Measurements from ENCODE around the gene PDE11A.

The PDE11A gene

DNA sequence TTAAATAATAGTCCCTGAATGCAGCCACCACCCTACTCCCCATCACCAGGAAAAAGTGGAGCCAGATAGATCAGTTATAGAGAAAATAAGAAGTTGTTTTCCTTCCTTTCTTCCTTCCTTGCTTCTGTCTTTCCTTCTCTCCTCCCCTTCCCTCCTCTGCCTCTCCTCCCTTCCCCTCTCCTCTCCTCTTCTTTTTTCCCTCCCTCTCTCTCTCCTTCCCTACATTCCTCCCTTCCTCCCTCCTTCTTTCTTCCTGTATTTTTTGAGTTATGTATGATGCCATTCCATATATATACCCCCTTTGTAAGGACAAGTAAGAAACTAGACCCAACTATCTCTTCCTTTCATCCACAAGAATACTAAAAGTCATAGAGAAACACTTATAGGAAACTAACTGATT, 414.3 kb downstream of the PDE11A start:
- DNase-seq = no peak

DNA sequence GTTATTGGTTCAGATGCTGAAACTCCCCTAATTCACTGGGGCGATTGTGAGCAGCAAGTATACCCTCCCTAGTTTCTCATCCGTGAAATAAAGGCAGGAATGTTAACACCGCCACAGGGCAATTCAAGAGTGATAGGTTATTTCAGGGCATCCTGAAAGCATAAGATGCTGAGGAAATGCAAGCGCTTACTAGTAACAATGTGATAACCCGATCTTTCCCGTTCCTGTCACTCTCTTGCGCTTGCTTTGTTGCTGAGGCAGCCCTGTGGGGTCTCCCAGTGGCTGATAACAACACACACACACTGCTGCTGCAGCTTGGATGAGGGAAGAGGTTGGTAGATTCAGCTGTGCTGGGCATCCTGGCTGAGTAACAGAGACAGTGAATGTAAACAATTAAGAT, 420.7 kb downstream of the PDE11A start:
- DNase-seq = no peak

GRCh38 chr2:177649568-177650518, 422.7 kb downstream of the PDE11A start:
- no peak for DNase-seq

GRCh38 chr2:177646791-177647190, 425.8 kb downstream of the PDE11A start:
- no peak for DNase-seq

- DNase-seq = no peak
Measured at GRCh38 chr2:177646241-177646640, 426.3 kb downstream of the PDE11A start.

DNA sequence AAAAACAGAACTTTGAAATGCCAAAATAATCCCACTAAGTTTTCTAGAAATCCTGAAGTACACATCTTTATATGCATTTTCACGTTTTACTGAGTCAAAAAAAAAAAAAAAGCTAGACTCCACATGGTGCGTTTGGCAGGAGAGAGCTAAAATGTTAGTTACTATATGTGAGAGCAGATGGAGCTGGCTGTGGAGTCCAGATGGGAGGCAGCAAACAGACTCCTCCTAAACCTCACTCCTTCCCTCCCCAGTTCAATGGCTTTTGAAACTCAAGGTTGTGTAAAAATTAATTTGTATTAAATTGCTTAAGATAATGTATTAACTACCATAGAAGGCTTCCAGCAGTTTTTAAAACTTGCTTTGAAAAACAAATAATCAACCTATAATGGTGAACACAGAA, 431.2 kb downstream of the PDE11A start:
- no peak for DNase-seq

DNA sequence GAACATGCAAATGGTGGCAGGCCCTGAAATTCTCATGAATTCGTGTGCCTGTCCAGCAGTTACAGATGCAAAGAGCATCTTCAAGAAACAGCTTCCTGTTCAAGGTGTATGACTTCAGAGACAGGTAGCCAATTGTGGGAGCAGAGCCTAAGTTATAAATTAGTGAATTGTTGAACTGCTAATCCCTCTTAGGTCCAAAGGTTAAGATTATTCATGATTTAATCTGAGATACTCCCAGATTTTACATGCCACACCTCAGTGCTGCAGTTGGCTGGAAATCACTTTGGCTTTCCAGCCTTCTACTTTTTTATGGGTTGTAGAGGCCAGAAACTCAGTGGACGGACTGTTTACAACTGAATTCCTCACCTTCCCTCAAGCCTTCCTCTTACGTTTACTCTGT, 432.2 kb downstream of the PDE11A start:
- DNase-seq = no peak

GRCh38 chr2:177639262-177639914, 433.2 kb downstream of the PDE11A start:
- DNase-seq = no peak

DNA sequence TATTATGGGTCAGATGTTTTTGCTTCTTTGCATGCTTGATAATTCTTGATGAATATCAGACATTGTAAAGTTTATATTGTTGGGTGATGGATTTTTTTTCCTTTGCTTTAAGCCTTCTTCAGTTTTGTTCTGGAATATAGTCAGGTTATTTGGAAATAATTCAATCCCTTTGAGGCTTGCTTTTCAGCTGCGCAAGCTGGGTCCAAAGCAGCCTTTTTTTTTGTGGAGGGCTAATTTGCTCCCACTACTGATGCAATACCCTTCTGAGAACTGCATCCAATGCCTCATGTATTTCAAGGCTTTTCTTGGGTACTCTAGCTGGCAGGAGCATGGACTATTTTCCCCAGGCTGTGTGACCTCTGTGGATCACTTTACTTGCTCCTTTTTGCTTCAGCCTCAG, 434.1 kb downstream of the PDE11A start:
- no peak for DNase-seq

DNA sequence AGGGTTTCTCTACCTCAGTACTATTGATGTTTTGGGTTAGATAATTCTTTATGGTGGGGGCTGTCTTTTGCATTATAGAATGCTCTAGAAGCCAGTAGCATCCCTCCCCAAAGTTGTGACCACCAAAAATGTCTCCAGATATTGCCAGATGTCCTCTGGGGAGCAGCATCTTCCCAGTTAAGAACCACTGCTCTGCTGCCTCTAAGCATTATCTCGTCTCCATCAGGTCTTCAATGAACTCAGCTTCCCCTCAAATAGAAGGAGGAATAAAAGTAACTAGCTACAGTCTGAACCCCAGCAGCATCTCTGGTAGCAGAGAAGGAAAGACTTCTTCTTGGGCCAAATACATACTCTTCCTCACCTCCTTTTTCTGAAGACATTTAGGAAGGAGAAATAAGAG, 435.9 kb downstream of the PDE11A start:
- DNase-seq = no peak

DNA sequence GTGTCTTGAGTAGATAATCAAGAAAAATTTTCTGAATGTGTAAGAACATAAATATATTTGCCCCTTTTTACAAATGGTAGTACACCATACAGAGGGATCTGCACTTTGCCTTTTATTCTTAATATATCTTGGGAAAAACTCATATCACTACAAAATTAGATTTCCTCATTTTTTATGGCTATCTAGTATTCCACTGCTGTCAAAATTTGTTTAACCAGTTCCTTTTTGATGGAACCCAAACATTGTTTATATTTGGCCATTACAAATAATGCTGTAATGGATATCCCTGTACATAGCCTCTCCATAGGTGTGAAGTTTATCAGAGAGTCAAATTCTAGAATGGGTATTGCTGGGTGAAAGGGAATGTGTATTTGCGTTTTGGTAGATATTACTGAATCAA, 436.9 kb downstream of the PDE11A start:
- DNase-seq = no peak

- no peak for DNase-seq
Measured at GRCh38 chr2:177633910-177634294, 438.7 kb downstream of the PDE11A start.

DNA sequence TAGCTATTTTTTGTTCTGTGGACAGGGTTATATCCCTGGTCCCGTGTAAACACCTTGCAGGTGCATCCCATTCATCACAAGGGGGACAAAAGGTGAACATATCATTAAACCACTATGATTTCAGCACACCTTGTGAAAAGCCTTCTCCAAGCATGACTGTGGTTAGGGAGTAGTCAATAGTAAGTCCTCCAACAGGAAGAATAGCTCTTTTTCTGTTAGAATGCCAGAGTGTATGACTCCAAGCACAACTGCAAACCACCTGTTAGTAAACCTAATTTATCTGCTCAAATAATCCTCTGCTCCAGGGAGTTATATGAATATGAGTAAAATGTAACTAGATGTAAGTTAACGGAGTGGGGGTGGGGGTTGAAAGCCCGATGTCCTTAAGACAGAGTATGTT, 439.5 kb downstream of the PDE11A start:
- DNase-seq = no peak

DNA sequence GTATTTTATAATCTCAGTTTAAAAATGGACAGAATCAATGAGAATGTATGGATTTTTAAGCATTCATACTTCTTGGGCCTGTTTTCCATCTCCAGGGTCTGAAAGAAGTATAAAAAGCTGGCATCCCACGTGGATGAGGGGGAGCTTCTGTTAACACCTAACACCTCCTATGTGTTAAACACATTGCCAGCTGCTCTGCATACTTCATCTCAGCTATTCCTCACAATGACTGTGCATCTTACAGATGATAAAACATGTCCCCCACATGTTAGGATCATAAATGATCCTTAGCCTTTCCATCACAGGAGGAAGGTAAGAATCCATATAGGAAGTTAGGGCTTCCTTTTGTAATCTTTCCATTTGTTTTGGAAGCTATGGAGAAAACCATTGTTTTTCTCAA, 440.9 kb downstream of the PDE11A start:
- DNase-seq = no peak

DNA sequence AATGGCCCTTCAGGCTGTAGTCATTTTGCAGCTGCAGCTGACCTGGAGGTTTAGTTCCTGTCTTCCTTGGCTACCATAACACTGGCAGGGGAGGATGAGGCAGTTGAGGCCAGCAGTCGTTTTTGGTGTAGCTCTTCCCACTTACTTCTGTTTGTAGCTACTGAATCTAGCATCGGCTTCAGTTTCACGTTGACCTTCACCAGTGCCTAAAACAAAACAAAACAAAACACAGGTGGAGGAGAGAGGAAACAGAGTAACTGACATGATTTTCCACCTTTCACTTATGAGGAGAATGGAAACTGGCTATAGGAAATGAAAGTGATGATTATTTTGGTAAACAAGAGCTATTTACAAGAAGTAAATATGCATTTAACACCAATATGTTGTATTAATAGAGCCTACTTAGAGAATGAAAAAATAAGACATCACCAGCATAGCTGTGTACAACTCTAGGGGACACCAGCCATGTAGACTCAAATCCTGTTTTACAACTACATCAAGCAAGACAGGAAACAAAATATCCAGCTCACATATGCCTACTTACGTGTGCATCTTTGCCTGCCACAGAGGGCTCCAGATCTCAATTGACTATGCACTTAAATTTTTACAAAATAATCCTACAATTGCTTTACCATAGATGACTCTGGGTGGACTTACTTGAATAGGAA, 443.1 kb downstream of the PDE11A start:
- no peak for DNase-seq

DNA sequence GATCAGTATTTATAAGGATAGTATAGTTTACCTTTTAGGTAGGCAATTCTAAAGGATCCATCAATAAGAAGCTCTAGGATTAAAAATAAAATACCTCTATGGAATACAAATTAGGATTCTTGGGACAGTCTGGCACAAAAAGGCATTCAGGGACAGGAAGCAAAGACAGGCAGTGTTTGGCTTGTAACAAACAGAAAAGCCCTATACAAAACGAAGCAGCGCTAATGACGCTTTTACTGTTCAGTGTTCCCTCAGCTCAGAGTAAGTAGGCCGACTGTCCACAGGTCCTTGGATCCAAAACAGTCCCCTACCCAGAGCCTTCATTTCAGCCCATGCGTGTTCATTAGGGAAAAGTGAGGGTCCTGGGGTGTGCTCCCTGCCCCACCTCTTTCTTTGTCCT, 443.7 kb downstream of the PDE11A start:
- DNase-seq = no peak

GRCh38 chr2:177625744-177626650, 446.6 kb downstream of the PDE11A start:
- no peak for DNase-seq

DNA sequence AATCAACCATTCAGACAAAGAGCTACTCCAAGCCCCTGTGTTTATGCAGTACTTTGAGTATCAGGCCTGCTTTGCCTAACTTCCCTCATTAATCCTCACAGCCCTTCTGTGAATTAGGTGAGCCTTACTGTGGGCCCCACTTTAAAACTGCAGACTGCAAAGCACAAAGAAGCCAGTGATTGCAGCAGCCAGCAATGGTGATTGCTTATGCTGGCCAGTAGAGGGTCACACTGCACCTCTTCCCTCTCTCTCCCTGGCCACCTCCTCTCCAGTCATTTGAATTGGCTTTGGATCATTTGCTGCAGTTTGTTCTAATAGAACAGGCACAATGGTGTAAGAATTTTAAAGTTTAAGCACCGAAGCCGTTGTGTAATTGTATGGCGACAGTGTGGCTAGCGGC, 450.1 kb downstream of the PDE11A start:
- no peak for DNase-seq

DNA sequence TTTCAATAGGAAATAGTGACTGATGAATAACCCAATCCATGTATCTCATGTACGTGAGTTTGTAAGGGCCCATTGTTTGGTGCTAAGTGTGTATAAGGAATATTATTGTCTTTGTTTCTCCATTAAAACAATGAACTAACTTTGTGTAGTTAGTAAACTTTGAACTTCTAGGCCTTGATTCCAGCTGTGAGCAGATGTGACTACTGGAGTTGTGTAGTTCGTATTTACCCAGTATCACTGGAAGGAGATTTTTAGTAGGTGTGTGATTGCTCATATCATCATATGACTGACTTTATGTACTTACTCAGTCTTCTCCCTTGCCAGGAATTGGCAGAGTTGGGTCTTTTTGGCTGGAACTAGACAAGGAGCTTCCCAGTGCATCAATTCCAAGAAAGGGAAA, 452.6 kb downstream of the PDE11A start:
- no peak for DNase-seq

DNA sequence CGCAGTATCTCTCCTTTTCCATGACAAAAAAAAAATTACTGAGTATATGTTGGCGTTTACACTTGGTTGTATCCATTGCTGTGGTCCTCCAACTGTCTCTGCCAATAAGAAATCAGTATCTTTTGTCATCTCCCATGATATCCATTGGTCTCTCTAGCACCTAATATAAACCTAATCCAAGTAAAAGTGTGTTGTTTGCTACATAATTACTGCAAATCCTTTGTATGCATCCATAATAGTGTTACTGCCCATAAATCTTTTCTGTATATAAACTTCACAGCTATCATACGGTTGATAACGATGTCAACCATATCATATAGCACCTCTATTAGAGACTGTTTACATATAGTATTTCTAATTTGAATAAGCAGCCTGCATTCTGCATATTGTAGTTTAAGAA, 453.1 kb downstream of the PDE11A start:
- no peak for DNase-seq

DNA sequence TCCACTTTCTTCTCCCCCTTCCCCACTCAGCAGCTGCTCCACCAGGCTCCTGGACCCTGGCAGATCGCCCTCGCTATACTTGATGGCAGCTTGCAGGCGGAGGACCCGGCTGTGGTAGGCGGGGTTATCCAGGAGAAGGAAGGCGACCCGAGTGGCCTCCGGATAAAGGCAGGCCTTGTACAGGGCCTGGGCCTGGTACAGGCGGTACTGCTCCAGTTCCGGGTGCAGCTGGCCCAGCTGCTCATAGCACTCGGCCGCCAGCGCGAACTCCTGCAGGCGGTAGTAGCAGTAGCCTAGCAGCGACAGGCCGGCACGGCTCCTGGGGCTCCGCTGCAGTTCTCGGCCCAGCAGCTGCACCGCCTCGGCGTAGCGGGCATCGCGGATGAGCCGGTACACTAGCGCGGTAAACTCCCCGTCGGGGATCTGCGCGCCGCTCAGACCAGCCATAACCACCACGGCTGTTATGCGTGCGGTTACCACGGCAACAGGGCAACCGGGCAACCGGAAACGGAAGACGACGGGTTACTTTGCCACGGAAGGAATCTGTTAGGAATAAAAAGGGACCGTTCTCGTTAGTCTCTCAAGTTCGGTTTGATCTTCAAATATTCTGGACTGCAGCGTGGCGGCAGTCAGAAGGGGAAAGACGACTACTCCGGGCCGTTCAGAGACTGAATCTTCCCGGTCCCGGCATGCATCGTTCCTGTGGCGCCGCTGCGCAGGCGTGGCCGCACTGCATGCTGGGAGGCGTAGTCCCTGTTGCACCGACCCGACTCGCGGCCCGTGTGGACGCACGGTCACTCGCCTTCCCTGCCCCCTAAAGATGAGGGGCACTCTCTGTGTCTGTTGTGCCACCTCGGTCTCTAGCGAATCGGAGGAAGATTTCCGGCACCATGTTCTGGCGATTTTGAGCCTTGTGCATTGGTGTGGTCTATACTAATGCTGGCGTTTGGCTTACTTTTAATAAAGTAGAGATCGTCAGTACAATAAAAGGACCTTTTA, 454.0 kb downstream of the PDE11A start:
- DNase-seq = peak; percentile 88

DNA sequence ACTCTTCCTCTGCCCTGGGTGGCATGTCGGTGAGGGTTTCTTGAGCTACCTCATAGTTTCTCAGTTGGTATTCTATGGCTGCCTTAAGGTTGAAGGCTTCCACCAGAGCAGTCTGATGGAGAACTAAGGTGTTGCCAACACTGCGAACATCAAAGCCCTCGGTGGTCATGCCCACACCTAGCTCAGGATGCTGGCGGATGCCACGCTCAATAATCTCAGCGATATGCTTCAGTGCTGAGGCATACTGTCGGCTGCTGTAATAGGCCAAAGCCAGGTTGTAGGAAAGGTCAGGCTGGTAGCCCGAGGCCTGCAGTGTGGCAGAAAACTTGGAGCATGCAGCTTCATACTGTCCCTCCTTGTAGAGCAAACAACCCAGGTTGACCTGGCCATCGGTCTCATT, 454.7 kb downstream of the PDE11A start:
- no peak for DNase-seq

All from fibroblast of skin of right biceps (primary cell).